Stimulated activated CD4-positive, alpha-beta T cell treated with anti-CD3 and anti-CD28 coated beads, Interleukin-1b, Interleukin-23, amount 100 ng/mL, for 1 hour (primary cell): ENCODE results near the gene MCL1.
"Not testable (repeated sequence)": the region's sequence is repeated elsewhere in the genome, so short reads cannot be mapped to it uniquely, and the experiment has no call there.

Source experiments
- DNase-seq, 2 donors: peaks; one replicate each; pipeline ENCODE4 v3.0.0-alpha.2; 2020; ENCODE audit warnings: low read depth in 2 of 2

MCL1 gene

DNA sequence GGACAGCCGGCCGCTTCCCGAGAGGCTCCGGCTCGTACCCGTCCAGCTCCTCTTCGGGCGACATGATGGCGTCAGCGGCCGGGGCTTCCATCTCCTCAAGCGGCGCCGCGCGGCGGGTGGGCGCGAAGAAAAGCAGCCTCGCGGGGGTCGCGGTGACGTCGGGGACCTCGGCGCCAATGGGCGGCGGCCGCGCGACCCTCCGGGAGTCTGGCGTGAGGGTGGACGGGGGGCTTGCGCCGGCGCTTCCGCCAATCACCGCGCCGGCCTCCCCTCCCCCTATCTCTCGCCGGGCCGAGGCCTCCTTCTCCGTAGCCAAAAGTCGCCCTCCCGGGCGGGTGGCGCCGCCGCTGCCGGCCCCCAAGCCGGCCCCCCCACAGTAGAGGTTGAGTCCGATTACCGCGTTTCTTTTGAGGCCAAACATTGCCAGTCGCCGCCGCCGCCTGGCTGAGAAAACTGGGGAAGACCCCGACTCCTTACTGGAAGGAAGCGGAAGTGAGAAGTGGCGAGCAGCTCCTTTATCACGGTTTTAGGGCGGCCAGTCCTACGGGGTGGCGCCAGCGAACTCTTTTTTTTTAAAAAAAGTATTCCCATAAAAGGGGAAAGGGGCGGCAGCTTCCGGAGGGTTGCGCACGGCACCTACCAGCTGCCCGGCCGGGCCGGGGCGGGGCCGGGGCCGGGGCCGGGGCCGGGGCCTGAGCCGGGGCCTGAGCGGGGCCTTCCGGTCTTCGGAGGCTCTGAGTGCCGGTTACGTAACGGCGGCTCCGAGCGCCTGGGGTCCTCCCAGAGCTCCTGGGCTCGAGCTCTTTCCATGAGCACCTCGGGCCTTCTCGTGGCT, at the start of gene MCL1:
TSS of gene MCL1 (minus strand) at position 501 of the 835 bp plus-strand sequence. CDS start at position 421, 80 bp downstream.
- DNase-seq: peak; percentile 59 to 73

DNA sequence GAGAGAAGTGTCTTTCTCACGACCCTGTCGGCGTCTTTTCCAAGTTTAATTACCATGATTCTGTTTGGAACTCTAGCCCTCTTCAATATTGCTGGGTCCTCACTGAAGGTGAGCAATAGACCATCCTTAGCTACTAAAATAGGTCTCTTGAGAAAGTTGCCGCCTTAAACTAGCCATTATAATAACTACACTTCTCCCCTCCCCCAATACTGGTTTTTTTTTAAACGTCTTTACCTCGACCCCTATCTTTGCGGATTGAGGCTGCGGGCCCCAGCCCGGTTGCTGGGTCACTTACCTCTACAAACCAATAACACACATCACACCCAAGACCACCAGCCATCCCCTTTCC, 49.3 kb upstream of the MCL1 start:
- no peak for DNase-seq

DNA sequence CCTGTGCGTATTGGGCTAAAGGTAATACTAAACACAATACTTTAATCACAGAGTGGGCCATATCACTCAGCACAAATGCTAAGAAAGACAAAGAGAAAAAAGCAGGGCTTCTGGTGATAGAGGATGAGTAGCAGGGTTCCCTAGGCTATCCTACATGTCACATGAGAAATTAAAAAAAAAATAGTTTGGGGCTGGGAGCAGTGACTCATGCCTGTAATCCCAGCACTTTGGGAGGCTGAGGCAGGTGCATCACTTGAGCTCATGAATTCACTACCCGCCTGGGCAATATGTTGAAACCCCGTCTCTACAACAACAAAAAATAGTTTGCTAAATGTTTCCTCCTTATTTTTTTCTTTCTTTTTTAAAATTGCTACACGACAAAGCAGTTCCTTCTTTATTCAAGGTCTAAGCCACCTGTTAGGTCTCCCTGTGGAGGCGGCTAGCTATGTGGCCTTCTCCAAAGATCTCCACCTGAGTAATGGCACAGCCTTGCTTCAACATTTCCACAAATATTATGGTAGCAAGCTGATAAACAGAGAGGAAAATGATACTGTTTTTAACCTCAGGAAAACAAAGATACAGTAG, 48.5 kb upstream of the MCL1 start:
- DNase-seq: no peak

DNA sequence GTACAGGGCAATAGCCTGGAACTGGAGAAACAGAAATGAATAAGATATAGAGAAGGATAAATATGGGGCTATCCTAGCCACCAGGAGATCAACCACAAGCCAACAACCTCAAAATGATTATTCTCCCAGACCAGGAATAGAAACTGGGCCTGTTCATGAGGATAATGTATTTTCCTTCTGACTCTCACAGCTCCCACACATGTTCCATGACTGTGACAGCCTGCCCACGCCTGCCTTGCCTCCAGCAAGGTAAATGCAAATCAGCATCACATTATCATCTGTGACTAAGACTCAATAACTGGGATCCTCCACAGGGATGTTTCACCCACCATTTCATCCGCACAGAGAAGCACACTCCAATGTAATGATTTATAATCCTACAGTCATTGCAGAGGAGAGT, 46.7 kb upstream of the MCL1 start:
- DNase-seq: no peak

DNA sequence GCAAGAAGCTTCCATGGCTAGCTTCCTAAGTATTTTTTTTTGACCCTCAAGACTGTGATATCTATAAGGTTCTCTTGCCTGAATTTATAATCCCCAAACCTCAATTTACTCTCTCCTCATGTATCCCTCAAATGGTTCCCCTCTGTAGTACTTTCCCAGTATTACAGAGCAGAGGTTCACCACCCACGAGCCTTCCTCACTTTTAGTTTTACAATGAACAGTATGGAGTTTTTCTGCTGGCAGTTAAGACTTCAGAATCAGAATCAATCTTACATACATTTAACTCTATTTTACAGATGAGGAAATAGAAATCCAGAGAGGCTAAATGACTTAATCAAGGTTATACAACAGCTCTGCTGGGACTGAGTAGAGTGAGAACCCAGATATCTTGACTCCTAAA, 45.1 kb upstream of the MCL1 start:
- not testable (repeated sequence) for DNase-seq

DNA sequence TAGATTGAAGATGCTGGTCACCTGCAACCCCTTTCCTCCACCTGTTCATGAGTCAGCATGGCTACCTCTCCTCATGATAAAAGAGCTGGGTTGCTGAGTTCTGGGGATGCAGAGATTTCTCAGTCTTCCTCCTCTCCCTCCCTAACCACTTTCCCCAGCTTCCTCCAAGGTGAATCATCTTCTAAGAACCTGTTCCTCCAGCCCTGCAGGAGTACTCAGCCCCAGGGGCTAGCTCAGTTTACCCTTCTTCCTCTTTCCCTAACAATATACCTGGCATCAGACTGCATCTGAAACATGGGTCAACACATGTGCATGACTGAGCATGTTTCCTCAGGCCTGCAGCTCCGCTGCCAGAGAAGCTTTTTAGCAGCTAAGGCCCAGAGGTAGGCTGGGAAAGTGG, 44.7 kb upstream of the MCL1 start:
- DNase-seq: not testable (repeated sequence)

DNA sequence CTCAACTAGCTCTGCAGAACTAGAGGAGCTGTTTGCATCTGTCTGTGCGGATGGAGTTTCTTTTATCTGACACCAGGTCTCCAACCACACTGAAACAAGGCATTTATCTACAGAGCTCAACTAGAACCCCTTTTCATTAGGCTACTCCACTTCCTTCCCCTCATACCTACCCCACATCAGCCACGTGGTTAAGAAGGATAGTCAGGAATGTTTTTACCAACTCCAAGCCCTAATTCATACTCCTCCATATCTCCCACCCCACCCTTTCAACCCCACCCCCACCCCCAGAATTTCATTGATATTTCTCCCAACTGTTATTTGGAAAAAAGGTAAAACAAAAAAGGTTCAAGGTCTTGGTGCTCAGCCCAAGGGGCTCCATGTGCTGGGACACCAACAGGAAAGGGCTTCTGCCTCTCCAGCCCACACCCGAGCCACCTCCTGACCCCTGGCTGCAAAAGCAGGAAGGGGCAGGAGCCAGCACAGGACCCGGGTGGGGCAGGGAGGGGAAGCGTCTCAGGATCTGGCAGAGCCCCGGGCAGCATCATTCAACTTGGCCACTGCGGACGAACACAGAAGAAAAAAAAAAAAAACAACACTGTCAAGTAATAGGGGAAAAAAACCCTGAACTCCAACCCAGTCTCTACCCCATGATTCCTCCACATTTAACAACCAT, 43.0 kb upstream of the MCL1 start:
- no peak for DNase-seq

DNA sequence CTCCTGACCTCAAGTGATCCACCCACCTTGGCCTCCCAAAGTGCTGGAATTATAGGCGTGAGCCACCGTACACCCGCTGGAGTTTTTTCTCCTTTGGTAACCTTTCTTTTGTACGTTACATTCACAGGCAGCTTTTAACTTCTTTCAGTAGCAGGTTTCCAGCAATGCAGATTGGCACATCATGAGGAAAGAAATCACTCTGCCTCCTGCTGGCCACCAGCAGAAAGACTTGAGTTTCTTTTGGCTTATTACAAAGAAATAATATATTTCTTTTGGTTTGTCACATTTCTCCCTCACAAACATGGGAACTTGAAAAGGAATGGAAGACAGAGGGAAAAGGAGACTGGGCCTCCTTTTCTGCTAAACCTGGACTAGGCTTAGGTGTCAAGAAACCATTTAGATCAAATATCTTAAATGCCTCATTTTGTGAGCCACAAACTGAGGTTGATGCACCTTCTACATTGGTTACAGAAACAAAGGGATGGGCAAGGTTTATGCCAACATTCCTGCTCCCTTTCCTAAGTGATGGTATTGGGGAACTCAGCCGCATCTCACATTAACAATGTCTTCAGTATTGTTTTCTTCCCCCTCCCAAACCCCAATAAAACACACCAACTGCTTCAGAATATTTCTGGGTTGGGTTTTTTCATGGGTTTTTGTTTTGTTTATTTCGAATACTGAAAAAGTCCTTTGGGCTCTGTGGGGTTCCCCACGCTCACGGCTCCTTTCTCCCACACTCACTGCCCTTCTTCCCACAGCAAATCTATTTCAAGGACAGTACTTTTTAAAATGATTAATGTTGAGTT, 42.3 kb upstream of the MCL1 start:
- peak in 1 of 2 donors; percentile 25 for DNase-seq

DNA sequence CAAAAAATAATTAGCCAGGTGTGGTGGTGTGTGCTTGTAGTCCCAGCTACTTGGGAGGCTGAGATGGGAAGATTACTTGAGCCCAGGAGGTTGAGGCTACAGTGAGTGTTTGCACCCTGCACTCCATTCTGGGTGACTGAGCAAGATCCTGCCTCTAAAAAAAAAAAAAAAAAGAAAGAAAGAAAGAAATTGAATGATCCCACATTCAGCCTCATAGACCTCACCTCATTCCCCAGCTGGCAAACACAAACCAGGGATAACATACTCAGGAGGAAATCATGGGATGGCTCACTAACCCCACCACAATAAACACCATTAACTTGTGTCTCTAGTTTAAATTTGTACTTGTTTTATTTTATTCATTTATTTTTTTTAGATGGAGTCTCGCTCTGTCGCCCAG, 41.5 kb upstream of the MCL1 start:
- DNase-seq: no peak

DNA sequence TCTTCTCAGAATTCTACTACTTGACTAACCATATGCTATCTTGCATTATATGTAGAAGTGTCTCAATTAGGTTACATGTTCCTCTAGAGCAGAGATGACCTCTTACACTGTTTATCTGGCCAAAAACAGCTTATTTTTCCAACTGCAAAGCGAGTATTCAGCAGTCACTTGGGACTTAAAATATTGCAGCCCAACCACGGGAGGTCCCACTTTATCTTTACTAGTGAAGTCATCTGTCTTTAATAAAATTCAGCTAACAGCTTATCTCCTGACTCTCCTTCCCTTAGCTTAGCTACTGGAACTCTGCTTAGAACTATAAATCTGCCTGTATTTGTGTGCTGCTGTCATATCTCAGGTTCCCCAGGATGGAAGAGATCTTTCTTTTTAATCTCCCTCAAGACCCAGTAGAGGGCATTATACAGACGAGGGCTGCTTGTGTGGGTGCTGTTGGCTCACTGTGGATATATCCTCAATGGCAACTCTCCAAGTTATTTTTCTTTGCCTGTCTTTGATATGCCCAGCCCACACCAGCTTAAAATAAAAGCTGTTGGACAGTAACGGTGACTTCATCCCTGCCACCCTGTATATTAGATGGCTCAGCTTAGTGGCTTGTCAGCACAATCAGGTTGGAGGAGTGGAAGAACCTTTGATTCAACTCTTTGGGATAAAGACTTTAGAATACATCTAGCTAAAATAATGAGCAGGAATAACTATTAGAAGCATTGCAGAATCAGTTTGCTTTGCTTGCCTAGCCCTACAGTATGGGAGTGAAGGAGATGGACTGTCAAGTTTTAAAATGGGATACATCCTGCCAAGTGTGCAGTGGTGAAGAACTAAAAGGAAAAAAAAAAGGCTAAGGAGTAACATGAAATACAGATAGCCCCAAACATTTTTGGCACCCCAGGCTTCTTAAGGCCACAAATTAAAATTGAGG, 40.4 kb upstream of the MCL1 start:
- no peak for DNase-seq

DNA sequence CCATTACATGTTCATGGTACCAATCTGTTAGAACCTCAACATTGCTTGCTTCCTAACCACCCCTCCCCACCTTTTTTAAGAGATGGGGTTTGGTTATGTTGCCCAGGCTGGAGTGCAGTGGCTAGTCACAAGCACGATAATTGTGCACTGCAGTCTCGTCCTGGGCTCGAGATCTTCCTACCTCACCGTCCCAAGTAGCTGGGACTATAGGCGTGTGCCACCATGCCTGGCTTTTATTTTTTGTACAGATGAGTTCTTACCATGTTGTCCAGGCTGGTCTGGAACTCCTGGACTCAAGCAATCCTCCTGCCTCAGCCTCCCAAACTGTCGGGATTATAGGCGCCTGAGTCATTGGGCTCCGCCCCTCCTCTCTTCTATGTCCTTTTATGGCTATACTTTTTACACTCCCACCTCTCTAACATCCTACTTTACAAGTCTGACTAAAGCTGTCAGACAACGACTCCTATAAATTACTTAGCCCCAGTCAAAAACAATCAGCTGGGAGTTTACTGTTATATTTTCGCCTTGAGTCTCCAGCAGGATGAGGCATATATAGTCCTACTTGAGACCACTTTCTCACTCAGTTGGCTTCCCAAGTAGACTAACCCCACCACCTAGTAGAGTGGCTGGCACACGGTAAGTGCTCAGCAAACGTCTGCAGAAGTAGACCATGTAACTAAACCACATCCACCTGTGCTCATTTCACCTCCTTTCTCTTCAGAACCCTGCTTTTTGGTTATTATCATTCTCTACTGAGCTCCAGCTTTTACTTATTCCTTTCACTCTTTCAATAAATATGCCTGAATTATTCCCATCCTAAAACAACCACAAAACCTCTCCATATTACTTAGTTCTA, 36.2 kb upstream of the MCL1 start:
- no peak for DNase-seq

DNA sequence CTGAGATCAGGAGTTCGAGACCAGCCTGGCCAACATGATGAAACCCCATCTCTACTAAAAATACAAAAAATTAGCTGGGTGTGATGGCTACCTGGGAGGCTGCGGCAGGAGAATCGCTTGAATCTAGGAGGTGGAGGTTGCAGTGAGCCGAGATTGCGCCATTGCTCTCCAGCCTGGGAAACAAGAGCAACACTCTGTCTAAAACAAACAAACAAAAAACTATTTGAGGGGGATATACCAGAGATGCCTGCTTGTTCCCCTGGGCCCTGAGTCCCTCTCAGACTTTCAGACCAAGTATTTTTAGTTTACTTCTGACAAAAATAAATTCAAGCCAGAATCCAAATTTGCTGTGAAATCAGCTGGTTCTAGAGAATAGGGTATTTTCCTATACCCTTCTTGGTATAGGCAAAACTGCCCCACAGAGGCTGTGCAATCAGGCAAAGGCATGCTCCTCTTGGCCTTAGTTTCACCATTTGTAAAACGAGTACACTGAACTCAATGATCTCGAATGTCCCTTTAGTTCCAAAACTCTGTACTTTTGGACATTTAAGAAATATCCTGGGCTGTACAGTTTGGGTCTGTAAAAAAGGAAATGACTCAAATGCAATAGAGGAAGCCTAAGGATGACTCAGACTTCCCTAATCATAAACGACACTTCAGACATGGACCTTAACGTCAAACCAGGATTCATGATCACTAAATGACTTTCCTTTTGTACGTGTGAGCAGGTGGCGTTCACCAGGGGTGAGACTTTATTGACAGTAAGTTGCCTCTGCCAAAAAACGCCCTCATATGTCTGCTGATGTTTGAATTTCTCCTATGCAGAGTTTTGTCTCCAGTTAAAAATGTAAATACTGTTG, 33.9 kb upstream of the MCL1 start:
- no peak for DNase-seq

DNA sequence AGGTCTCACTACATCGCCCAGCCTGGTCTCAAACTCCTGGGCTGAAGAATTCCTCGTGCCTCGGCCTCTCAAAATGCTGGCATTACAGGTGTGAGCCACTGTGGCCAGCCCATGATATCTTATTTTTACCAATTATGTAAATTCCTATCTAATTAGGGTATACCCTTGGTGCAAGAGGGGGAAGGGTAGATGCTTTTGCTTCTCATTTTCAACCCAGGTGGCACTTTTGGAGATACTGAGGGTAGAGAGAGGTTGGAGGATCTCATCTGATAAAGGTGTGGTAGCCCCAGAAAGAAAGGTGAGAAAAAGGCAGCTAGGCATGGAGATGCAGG, 32.6 kb upstream of the MCL1 start:
- no peak for DNase-seq

DNA sequence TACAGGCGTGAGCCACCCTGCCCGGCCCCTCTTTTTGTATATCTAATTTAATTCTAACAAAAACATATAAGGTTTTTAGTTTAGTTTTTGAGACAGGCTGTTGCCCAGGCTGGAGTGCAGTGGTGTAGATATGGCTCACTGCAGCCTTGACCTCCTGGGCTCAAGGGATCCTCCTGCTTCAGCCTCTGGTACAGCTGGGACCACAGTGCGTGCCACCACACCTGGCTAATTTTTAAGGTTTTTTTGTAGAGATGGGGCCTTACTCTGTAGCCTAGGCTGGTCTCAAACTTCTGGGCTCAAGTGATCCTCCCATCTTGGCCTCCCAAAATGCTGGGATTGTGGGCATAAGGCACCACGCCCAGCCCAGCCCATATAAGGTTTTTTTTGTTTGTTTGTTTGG, 31.2 kb upstream of the MCL1 start:
- DNase-seq: no peak

DNA sequence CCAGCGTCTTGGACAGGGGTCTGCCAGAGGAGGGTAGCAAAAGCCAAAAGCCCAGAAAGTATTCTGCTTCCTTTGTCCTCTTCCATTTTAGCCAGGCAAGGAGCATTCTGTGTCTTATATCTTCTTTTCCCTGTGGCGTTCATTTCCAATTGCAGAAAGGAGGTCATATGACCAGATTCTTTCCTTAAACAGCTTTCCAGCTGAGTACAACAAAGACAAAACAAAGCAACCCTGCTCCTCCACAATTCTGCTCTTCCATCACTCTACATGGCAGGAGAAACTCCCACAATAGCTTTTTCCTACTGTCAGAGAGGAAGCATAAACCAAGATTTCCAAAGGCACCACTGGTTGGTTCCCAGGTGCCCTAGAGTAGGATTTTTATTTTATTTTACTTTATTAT, 30.3 kb upstream of the MCL1 start:
- DNase-seq: no peak

DNA sequence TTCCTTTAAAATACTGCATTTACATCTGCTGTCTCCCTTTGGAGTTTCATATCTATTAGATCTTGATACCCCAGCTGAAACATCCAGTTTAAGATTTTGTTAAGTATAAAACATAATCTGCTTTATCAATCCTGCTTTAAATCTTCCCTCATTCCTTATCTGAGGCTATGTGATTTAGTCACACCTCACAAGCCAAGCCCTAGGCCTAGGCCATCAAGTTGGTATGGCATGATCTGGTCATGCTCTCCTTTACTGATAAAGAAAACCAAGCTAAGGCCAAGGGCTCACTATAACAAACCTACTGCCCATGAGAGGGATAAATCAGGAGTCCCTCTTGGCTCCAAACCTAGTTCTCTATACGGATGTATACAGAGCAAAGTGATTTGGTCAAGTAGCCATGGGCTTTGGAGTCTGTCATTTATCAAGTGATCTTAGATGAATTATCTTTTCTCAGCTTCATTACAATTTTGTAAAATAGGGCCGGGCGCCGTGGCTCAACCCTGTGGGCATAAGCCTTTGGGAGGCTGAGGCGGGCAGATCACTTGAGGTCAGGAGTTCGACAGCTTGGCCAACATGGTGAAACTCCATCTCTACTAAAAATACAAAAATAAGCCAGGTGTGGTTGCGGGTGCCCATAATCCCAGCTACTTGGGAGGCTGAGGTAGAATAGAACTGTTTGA, 27.2 kb upstream of the MCL1 start:
- no peak for DNase-seq

DNA sequence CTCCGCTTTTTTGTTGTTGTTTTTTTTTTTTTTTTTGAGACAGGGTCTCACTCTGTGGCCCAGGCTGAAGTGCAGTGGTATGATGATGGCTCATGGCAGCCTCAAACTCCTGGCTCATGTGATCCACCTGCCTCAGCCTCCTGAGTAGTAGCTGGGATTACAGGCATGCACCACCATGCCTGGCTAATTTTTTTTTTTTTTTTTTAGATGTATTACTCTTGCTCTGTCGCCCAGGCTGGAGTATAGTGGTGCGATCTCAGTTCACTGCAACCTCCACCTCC, 26.0 kb upstream of the MCL1 start:
- not testable (repeated sequence) for DNase-seq

DNA sequence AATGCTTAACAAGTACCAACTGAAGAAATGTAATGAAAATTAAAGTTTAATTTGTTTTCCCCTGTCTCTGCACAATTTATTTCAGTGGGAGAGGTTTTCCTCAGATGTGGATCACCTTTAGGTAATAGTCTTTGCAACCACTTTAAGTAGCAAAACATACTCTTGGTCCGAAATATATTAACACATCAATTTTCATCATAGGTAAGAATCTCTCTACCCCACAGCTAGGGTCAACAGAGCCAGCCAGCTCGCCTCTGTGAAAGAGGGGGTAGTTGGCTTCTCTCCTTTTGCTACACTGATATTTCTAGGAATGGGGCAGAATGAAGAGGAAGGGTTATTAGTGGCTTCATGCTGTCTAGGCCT, 24.8 kb upstream of the MCL1 start:
- no peak for DNase-seq

DNA sequence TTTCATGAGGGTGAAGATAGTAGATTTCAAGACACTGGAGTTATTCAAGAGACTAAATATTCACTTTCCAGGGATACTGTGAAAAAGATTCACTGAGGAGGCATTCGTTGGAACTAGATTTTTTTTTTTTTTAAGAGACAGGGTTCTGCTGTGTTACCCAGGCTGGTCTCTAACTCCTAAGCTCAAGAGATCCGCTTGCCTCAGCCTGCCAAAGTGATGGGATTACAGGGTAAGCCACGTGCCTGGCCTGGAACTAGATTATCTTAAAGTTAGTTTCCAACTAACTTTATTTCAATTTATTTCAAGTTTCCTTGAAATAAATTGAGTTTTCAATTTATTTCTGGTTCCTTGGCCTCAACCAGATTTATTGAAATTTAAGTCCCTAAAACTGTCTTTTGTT, 24.3 kb upstream of the MCL1 start:
- no peak for DNase-seq
